Measurements from ENCODE around the gene CRIP3. TPM values are rescaled to one million over a fixed set of nuclear protein-coding genes. Genes with fewer than 3 reads are reported as not detected.
"Not testable (repeated sequence)": the region's sequence is repeated elsewhere in the genome, so short reads cannot be mapped to it uniquely, and the experiment has no call there.

The CRIP3 gene
- polyA plus RNA-seq, 3 donors = 1.2 to 12.8 (median 1.6) TPM

DNA sequence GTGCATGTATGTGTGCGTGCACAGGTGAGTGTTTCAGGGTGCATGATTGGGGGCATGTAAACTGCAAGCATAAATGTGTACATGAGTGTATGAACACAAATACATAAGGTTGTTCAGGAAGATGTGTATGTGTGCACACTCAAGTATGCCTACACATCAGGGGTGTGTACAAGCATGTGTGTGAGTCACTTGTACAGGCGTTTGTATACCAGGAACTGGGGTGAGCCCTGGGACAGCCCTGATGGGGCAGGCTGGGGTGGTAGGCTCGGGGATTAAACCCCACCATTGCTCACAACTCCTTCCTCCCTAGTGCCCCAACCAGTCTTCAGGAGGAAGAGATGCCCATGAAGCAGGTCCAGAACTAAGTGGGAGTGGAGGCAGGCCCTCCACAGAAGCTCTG is 4.3 kb downstream of the CRIP3 start:
- Histone ChIP-seq H2AFZ (ENCODE audit: insufficient read depth, low read depth, low read length, poor library complexity, severe bottlenecking) (no peak overlapping the region), H3K4me3 (replicated peaks in 1 of 3; ENCODE audit: low read depth in 2 of 3, low read length in 3 of 3) (no peak overlapping the region), H3K27me3 (ENCODE audit: control insufficient read depth in 2 of 2, insufficient read depth in 2 of 2, low read length in 2 of 2) (peaks cover 0 to under 1% of the 10 kb centered on the region in 2 donors), H3K36me3 (replicated peaks in 1 of 2; ENCODE audit: control insufficient read depth in 1 of 2, insufficient read depth in 2 of 2, low read length in 2 of 2) (no peaks in the 10 kb centered on the region), H4K20me1 (ENCODE audit: insufficient read depth, low read length) (no peaks in the 10 kb centered on the region), H3K9ac (ENCODE audit: insufficient read depth, low read length, poor library complexity, severe bottlenecking) (no peak overlapping the region), H3K9me3 (replicated peaks in 1 of 2; ENCODE audit: control insufficient read depth in 1 of 2, insufficient read depth in 1 of 2, low read length in 2 of 2) (no peaks in the 10 kb centered on the region), H3K79me2 (ENCODE audit: insufficient read depth, low read length) (no peaks in the 10 kb centered on the region), H3K4me2 (replicated peaks; ENCODE audit: extremely low read depth, low read length, poor library complexity, severe bottlenecking) (no peak overlapping the region), H3K27ac (ENCODE audit: low read depth in 1 of 2, low read length in 2 of 2) (no peak overlapping the region), H3K4me1 (ENCODE audit: control insufficient read depth in 1 of 2, insufficient read depth in 2 of 2, low read length in 2 of 2) (peaks cover 16 to 19% of the 10 kb centered on the region in 2 donors)
- peaks cover 2 to 11% (median 3%) of the 10 kb centered on the region in 3 donors for H3K27me3 Mint-ChIP-seq (ENCODE audit: low read depth in 3 of 3)
- no peak overlapping the region for H3K27ac Mint-ChIP-seq
- H3K4me1 Mint-ChIP-seq = peaks cover 26% of the 10 kb centered on the region
- DNase-seq = no peak
- no peak overlapping the region for H3K4me3 Mint-ChIP-seq
- intact Hi-C loops (cut with micrococcal nuclease) = no loop called here
- 83% methylated on average over 2 of the region's 3 CpGs for WGBS (ENCODE audit: insufficient coverage)
- TF ChIP-seq, protein P1, sequence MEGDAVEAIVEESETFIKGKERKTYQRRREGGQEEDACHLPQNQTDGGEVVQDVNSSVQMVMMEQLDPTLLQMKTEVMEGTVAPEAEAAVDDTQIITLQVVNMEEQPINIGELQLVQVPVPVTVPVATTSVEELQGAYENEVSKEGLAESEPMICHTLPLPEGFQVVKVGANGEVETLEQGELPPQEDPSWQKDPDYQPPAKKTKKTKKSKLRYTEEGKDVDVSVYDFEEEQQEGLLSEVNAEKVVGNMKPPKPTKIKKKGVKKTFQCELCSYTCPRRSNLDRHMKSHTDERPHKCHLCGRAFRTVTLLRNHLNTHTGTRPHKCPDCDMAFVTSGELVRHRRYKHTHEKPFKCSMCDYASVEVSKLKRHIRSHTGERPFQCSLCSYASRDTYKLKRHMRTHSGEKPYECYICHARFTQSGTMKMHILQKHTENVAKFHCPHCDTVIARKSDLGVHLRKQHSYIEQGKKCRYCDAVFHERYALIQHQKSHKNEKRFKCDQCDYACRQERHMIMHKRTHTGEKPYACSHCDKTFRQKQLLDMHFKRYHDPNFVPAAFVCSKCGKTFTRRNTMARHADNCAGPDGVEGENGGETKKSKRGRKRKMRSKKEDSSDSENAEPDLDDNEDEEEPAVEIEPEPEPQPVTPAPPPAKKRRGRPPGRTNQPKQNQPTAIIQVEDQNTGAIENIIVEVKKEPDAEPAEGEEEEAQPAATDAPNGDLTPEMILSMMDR (IDR thresholded peaks at IDR 0.05) = no peak
- H3K36me3 Mint-ChIP-seq = no peaks in the 10 kb centered on the region
- H3K9me3 Mint-ChIP-seq = no peaks in the 10 kb centered on the region

DNA sequence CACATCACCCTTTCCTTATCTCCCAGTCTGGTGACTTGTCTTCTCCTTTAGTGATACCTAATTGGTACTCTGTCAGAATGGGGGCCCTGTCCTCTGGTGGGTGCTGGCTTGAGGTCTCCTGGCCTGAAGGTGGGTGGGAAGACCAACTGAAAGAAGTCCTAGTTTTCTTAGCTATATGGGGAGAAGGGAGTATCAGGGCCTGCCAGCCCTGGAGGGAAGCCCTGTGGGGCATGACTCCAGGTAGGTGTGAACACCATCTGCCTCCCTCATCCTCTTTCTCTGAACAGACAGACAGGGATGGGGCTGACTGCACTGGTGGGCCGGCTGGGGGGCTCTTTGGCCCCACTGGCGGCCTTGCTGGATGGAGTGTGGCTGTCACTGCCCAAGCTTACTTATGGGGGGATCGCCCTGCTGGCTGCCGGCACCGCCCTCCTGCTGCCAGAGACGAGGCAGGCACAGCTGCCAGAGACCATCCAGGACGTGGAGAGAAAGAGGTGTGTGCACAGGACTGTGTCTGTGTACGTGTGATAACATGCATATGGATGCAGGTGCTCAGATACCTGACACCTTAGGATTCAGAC is 4.8 kb downstream of the CRIP3 start:
- Mint-ChIP-seq H3K4me3 (no peak overlapping the region), H3K27ac (no peak overlapping the region), H3K4me1 (peaks cover 21% of the 10 kb centered on the region), H3K27me3 (ENCODE audit: low read depth in 3 of 3) (peaks cover 5 to 13% (median 7%) of the 10 kb centered on the region in 3 donors), H3K36me3 (no peaks in the 10 kb centered on the region), H3K9me3 (no peaks in the 10 kb centered on the region)
- no peaks in the 10 kb centered on the region for H3K79me2 ChIP-seq (ENCODE audit: insufficient read depth, low read length)
- no peak overlapping the region for H3K4me3 ChIP-seq (replicated peaks in 1 of 3; ENCODE audit: low read depth in 2 of 3, low read length in 3 of 3)
- intact Hi-C loops (cut with micrococcal nuclease) = no loop called here
- TF ChIP-seq, protein P1 (IDR thresholded peaks at IDR 0.05) = no peak
- H3K4me2 ChIP-seq (replicated peaks; ENCODE audit: extremely low read depth, low read length, poor library complexity, severe bottlenecking) = no peak overlapping the region
- DNase-seq = no peak
- no peak overlapping the region for H3K27ac ChIP-seq (ENCODE audit: low read depth in 1 of 2, low read length in 2 of 2)
- peaks cover 0 to 3% of the 10 kb centered on the region in 2 donors for H3K27me3 ChIP-seq (ENCODE audit: control insufficient read depth in 2 of 2, insufficient read depth in 2 of 2, low read length in 2 of 2)
- no peak overlapping the region for H3K9ac ChIP-seq (ENCODE audit: insufficient read depth, low read length, poor library complexity, severe bottlenecking)
- H2AFZ ChIP-seq (ENCODE audit: insufficient read depth, low read depth, low read length, poor library complexity, severe bottlenecking) = no peak overlapping the region
- 96% methylated on average over 4 of the region's 8 CpGs for WGBS (ENCODE audit: insufficient coverage)
- H4K20me1 ChIP-seq (ENCODE audit: insufficient read depth, low read length) = no peaks in the 10 kb centered on the region
- H3K36me3 ChIP-seq (replicated peaks in 1 of 2; ENCODE audit: control insufficient read depth in 1 of 2, insufficient read depth in 2 of 2, low read length in 2 of 2) = no peaks in the 10 kb centered on the region
- H3K9me3 ChIP-seq (replicated peaks in 1 of 2; ENCODE audit: control insufficient read depth in 1 of 2, insufficient read depth in 1 of 2, low read length in 2 of 2) = no peaks in the 10 kb centered on the region
- H3K4me1 ChIP-seq (ENCODE audit: control insufficient read depth in 1 of 2, insufficient read depth in 2 of 2, low read length in 2 of 2) = peaks cover 11 to 14% of the 10 kb centered on the region in 2 donors

DNA sequence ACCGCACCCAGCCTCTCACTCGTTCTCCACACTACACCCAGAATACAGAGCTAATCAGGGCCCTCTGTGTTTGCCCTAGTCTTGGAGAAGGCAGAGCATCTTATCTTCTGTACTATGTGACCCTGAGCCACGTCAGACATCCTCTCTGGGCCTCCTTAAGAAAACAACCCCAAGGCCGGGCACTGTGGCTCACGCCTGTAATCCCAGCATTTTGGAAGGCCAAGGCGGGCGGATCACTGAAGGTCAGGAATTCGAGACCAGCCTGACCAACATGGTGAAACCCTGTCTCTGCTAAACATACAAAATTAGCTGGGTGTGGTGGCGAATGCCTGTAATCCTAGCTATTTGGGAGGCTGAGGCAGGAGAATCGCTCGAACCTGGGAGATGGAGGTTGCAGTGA is 5.6 kb downstream of the CRIP3 start:
- H3K9me3 Mint-ChIP-seq; H3K36me3 Mint-ChIP-seq; H3K4me3 ChIP-seq (replicated peaks in 1 of 3; ENCODE audit: low read depth in 2 of 3, low read length in 3 of 3); H3K79me2 ChIP-seq (ENCODE audit: insufficient read depth, low read length); H3K27ac ChIP-seq (ENCODE audit: low read depth in 1 of 2, low read length in 2 of 2); H2AFZ ChIP-seq (ENCODE audit: insufficient read depth, low read depth, low read length, poor library complexity, severe bottlenecking); H3K27me3 ChIP-seq (ENCODE audit: control insufficient read depth in 2 of 2, insufficient read depth in 2 of 2, low read length in 2 of 2); H3K9ac ChIP-seq (ENCODE audit: insufficient read depth, low read length, poor library complexity, severe bottlenecking); DNase-seq; H3K36me3 ChIP-seq (replicated peaks in 1 of 2; ENCODE audit: control insufficient read depth in 1 of 2, insufficient read depth in 2 of 2, low read length in 2 of 2); H3K27ac Mint-ChIP-seq; H3K4me1 ChIP-seq (ENCODE audit: control insufficient read depth in 1 of 2, insufficient read depth in 2 of 2, low read length in 2 of 2); intact Hi-C loops (cut with micrococcal nuclease); H3K9me3 ChIP-seq (replicated peaks in 1 of 2; ENCODE audit: control insufficient read depth in 1 of 2, insufficient read depth in 1 of 2, low read length in 2 of 2); H3K4me3 Mint-ChIP-seq; H3K4me2 ChIP-seq (replicated peaks; ENCODE audit: extremely low read depth, low read length, poor library complexity, severe bottlenecking); H4K20me1 ChIP-seq (ENCODE audit: insufficient read depth, low read length): not testable (repeated sequence)
- H3K27me3 Mint-ChIP-seq (ENCODE audit: low read depth in 3 of 3) = peaks cover 5 to 14% (median 8%) of the 10 kb centered on the region in 3 donors
- H3K4me1 Mint-ChIP-seq = peaks cover 13% of the 10 kb centered on the region
- 97% methylated on average over 5 of the region's 11 CpGs for WGBS (ENCODE audit: insufficient coverage)

All from CD14-positive monocyte (primary cell).